Stimulated activated CD4-positive, alpha-beta T cell treated with anti-CD3 and anti-CD28 coated beads, Interleukin-4, amount 100 ng/mL, for 1 hour (primary cell): ENCODE data around the gene RIC3.
"Not testable (repeated sequence)": the region's sequence is repeated elsewhere in the genome, so short reads cannot be mapped to it uniquely, and the experiment has no call there.

Experiments used
- DNase-seq: peaks from one replicate; pipeline ENCODE4 v3.0.0-alpha.2; 2020

Gene RIC3

GRCh38 chr11:8186429-8186828 is 17.6 kb upstream of the RIC3 start:
- DNase-seq, result no peak

- DNase-seq, result no peak
Measured at GRCh38 chr11:8183111-8183510, 14.3 kb upstream of the RIC3 start.

GRCh38 chr11:8180469-8180868 is 11.6 kb upstream of the RIC3 start:
- DNase-seq, result no peak

GRCh38 chr11:8178297-8178696 is 9.5 kb upstream of the RIC3 start:
- DNase-seq, result no peak

- no peak for DNase-seq
Measured at GRCh38 chr11:8177136-8177535, 8.3 kb upstream of the RIC3 start.

GRCh38 chr11:8167796-8168195 is 1.0 kb downstream of the RIC3 start:
- DNase-seq, result no peak

- no peak for DNase-seq
Measured at GRCh38 chr11:8164746-8165145, 4.1 kb downstream of the RIC3 start.

- not testable (repeated sequence) for DNase-seq
Measured at GRCh38 chr11:8161627-8162304, 7.1 kb downstream of the RIC3 start.

- no peak for DNase-seq
Measured at GRCh38 chr11:8156877-8157276, 11.9 kb downstream of the RIC3 start.

- no peak for DNase-seq
Measured at GRCh38 chr11:8149726-8150125, 19.1 kb downstream of the RIC3 start.

- DNase-seq, result no peak
Measured at GRCh38 chr11:8138526-8138925, 30.3 kb downstream of the RIC3 start.

GRCh38 chr11:8127447-8127846 is 41.4 kb downstream of the RIC3 start:
- no peak for DNase-seq

- DNase-seq, result no peak
Measured at GRCh38 chr11:8126649-8127289, 42.1 kb downstream of the RIC3 start.

GRCh38 chr11:8122173-8122764 is 46.6 kb downstream of the RIC3 start:
- DNase-seq, result no peak

- no peak for DNase-seq
Measured at GRCh38 chr11:8111636-8112035, 57.2 kb downstream of the RIC3 start.

GRCh38 chr11:8110396-8110795 is 58.4 kb downstream of the RIC3 start:
- DNase-seq, result no peak

- DNase-seq, result no peak
Measured at GRCh38 chr11:8109675-8110074, 59.1 kb downstream of the RIC3 start.

- no peak for DNase-seq
Measured at GRCh38 chr11:8108421-8108820, 60.4 kb downstream of the RIC3 start.

GRCh38 chr11:8107642-8108041 is 61.2 kb downstream of the RIC3 start:
- DNase-seq, result no peak

- DNase-seq, result no peak
Measured at GRCh38 chr11:8106679-8107078, 62.1 kb downstream of the RIC3 start.

GRCh38 chr11:8105666-8106065 is 63.2 kb downstream of the RIC3 start:
- DNase-seq, result no peak

GRCh38 chr11:8105133-8105532 is 63.7 kb downstream of the RIC3 start:
- no peak for DNase-seq

GRCh38 chr11:8103909-8104308 is 64.9 kb downstream of the RIC3 start:
- no peak for DNase-seq

- no peak for DNase-seq
Measured at GRCh38 chr11:8102965-8103364, 65.9 kb downstream of the RIC3 start.
